ENCODE measurements around the gene ZNF746.

ZNF746 gene

DNA sequence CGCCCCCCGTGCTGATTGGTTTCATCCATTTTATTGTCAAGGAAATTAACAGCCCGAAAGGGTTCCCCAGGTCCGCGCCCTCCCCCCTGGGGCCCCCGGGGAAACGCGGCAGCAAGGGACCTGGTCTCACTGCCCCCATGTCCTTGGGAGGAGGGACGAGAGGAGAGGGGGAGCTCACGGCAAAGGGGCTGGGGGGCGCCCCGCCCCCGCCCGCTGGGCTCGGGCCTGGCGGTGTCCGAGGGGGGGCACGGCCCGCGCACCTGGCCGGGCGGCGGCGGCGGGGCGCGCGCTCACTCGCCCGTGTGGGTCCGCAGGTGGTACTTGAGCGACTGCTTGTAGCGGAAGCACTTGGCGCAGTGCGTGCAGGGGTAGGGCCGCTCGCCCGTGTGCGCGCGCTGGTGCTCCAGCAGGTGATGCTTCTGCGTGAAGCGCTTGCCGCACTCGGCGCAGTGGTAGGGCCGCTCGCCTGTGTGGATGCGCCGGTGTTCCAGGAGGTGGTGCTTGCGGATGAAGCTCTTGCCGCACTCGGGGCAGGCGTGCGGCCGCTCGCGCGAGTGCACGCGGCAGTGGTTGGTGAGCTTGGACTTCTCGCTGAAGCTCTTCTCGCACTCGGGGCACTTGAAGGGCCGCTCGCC lies 66.0 kb downstream of the ZNF746 start:
- no peak overlapping the region for H3K4me3 ChIP-seq (ENCODE audit: low read depth in 1 of 2, low read length in 1 of 2)
- H3K9me3 ChIP-seq: no peaks in the 10 kb centered on the region
- no peaks in the 10 kb centered on the region for H3K4me1 ChIP-seq (ENCODE audit: control insufficient read depth in 1 of 2, insufficient read depth in 1 of 2, low read depth in 1 of 2, low read length in 1 of 2)
- H3K36me3 ChIP-seq: peaks cover 19% of the 10 kb centered on the region
- no peak for TF ChIP-seq CTCF (IDR thresholded peaks at IDR 0.05)
- H3K27me3 ChIP-seq: no peaks in the 10 kb centered on the region
- H3K27ac ChIP-seq: no peak overlapping the region

DNA sequence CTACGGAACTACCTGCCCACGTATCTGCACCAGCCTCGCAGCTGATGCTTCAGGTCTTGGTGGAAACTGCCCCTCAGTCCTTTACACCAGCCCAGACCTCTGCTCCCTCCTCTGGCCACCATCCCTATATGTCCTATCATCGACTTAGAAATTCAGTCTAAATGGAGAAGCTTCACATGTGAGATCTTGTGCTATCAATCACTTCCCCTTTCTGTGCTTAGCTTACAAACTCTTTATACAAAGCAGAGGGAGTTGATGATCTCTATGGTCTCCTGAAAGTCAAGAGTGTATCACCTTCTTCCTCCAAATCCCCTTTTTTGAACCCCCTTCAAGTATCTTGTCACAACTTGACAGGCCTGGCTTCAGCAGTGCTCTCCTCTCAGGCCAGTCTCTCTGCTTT lies 67.4 kb downstream of the ZNF746 start:
- Histone ChIP-seq H3K36me3 (peaks cover 10% of the 10 kb centered on the region), H3K9me3 (no peaks in the 10 kb centered on the region), H3K4me1 (ENCODE audit: control insufficient read depth in 1 of 2, insufficient read depth in 1 of 2, low read depth in 1 of 2, low read length in 1 of 2) (no peaks in the 10 kb centered on the region), H3K27me3 (peaks cover 1% of the 10 kb centered on the region), H3K27ac (no peak overlapping the region), H3K4me3 (ENCODE audit: low read depth in 1 of 2, low read length in 1 of 2) (no peak overlapping the region)
- no peak for TF ChIP-seq CTCF (IDR thresholded peaks at IDR 0.05)

GRCh38 chr7:149427893-149428292 lies 69.7 kb downstream of the ZNF746 start:
- no peak for TF ChIP-seq CTCF (IDR thresholded peaks at IDR 0.05)
- H3K9me3 ChIP-seq: no peaks in the 10 kb centered on the region
- peaks cover 10% of the 10 kb centered on the region for H3K36me3 ChIP-seq
- H3K27me3 ChIP-seq: peaks cover 24% of the 10 kb centered on the region
- H3K4me3 ChIP-seq (ENCODE audit: low read depth in 1 of 2, low read length in 1 of 2): no peak overlapping the region
- no peak overlapping the region for H3K27ac ChIP-seq
- H3K4me1 ChIP-seq (ENCODE audit: control insufficient read depth in 1 of 2, insufficient read depth in 1 of 2, low read depth in 1 of 2, low read length in 1 of 2): peaks cover 7 to 8% of the 10 kb centered on the region in 2 experiments

DNA sequence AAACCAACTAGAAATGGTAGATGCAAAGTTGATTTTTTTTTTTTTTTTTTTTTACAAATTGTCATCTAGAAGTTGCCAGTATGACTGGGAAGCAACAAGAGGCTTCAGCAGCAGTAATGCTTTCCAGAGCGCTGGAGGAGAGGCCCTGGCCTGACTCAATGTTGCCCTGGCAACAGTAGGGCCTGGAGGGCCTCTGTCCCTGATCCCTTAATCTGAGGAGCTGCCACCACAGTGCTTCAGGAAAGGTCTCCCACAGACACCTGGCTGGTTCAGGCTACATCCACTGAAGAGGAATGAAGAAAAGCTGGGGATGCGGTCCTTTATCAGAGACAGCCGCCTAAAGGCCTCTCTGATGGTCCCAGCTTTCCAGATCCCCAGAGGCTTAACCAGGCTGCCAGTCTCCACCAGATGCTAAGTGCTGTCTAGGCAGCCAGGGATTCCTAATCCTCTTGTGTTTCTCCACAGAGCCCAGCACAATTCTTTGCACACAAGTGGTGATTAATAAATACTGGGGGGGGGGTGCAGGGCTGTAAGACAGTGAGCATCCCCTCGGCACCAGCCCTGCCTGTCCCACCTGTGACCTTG lies 70.4 kb downstream of the ZNF746 start:
- Histone ChIP-seq H3K36me3 (peaks cover 4% of the 10 kb centered on the region), H3K4me1 (ENCODE audit: control insufficient read depth in 1 of 2, insufficient read depth in 1 of 2, low read depth in 1 of 2, low read length in 1 of 2) (peaks cover 12 to 13% of the 10 kb centered on the region in 2 experiments), H3K27me3 (peaks cover 28% of the 10 kb centered on the region), H3K4me3 (ENCODE audit: low read depth in 1 of 2, low read length in 1 of 2) (no peak overlapping the region), H3K27ac (no peak overlapping the region), H3K9me3 (no peaks in the 10 kb centered on the region)
- TF ChIP-seq CTCF (IDR thresholded peaks at IDR 0.05): no peak

DNA sequence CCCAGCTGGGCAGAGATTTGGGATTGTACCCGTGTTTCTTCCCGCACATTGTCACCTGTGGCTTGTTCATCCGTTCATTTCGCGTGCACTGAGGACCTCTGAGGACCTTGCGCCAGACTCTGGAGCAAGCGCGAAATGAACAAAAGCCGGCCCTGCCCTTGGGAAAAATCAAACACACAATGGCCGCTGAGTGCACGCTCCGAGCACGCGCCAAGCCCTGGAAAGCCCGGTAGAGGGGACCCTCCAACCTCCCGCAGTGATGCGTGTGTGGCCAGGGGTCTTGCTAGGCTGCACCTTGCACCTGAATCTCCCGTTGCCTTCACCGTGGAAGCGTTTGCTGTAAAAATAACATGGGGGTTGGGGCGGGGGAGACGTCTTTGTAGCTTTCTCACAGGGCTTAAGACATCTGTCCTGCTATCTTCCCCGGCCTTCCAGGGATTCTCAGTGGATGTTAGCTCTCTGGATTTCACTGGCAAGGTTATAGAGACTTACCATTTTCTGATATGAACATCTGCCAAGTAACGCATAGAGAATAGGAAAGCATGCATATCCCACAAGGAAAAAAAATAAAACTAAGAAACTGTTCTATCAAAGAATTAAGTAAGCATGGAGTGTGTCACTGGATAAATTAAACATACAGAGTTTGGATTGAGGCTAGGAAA lies 74.0 kb downstream of the ZNF746 start:
- Histone ChIP-seq H3K36me3 (no peaks in the 10 kb centered on the region), H3K4me3 (ENCODE audit: low read depth in 1 of 2, low read length in 1 of 2) (peak overlapping the region in 1 of 2 experiments; percentile 73), H3K27me3 (peaks cover 28% of the 10 kb centered on the region), H3K4me1 (ENCODE audit: control insufficient read depth in 1 of 2, insufficient read depth in 1 of 2, low read depth in 1 of 2, low read length in 1 of 2) (peaks cover 17 to 18% of the 10 kb centered on the region in 2 experiments), H3K27ac (no peak overlapping the region), H3K9me3 (no peaks in the 10 kb centered on the region)
- TF ChIP-seq CTCF (IDR thresholded peaks at IDR 0.05): no peak
